ENCODE measurements around the gene TCEA3. TPM values are rescaled to one million over a fixed set of nuclear protein-coding genes. Genes with fewer than 3 reads are reported as not detected.

The TCEA3 gene
- polyA plus RNA-seq, 3 donors = 0.26 to 0.52 TPM; not detected in 1

- no peak overlapping the region for H3K27ac Mint-ChIP-seq
- H3K9me3 Mint-ChIP-seq = no peaks in the 10 kb centered on the region
- H3K9ac ChIP-seq (ENCODE audit: insufficient read depth, low read length, poor library complexity, severe bottlenecking) = no peak overlapping the region
- no peak for DNase-seq
- peaks cover 23% of the 10 kb centered on the region for H3K4me1 Mint-ChIP-seq
- H2AFZ ChIP-seq (ENCODE audit: insufficient read depth, low read depth, low read length, poor library complexity, severe bottlenecking) = no peak overlapping the region
- peaks cover 21 to 22% of the 10 kb centered on the region in 2 donors for H3K4me1 ChIP-seq (ENCODE audit: control insufficient read depth in 1 of 2, insufficient read depth in 2 of 2, low read length in 2 of 2)
- no peaks in the 10 kb centered on the region for H3K79me2 ChIP-seq (ENCODE audit: insufficient read depth, low read length)
- 93% methylated on average over 8 of the region's 8 CpGs for WGBS (ENCODE audit: insufficient coverage)
- H3K4me3 Mint-ChIP-seq = no peak overlapping the region
- H3K27me3 Mint-ChIP-seq (ENCODE audit: low read depth in 3 of 3) = peaks cover 1 to 5% (median 2%) of the 10 kb centered on the region in 3 donors
- no peaks in the 10 kb centered on the region for H4K20me1 ChIP-seq (ENCODE audit: insufficient read depth, low read length)
- intact Hi-C loops (cut with micrococcal nuclease) = no loop called here
- H3K36me3 ChIP-seq (replicated peaks in 1 of 2; ENCODE audit: control insufficient read depth in 1 of 2, insufficient read depth in 2 of 2, low read length in 2 of 2) = no peaks in the 10 kb centered on the region
- H3K27me3 ChIP-seq (ENCODE audit: control insufficient read depth in 2 of 2, insufficient read depth in 2 of 2, low read length in 2 of 2) = no peaks in the 10 kb centered on the region
- no peaks in the 10 kb centered on the region for H3K9me3 ChIP-seq (replicated peaks in 1 of 2; ENCODE audit: control insufficient read depth in 1 of 2, insufficient read depth in 1 of 2, low read length in 2 of 2)
- no peaks in the 10 kb centered on the region for H3K36me3 Mint-ChIP-seq
- H3K4me2 ChIP-seq (replicated peaks; ENCODE audit: extremely low read depth, low read length, poor library complexity, severe bottlenecking) = no peak overlapping the region
- no peak overlapping the region for H3K27ac ChIP-seq (ENCODE audit: low read depth in 1 of 2, low read length in 2 of 2)
- TF ChIP-seq CTCF (IDR thresholded peaks at IDR 0.05) = no peak
- H3K4me3 ChIP-seq (replicated peaks in 1 of 3; ENCODE audit: low read depth in 2 of 3, low read length in 3 of 3) = no peak overlapping the region
Measured at GRCh38 chr1:23407016-23407630, 17.4 kb downstream of the TCEA3 start.

- WGBS (ENCODE audit: insufficient coverage) = 100% methylated on average over 3 of the region's 3 CpGs
- Histone ChIP-seq H4K20me1 (ENCODE audit: insufficient read depth, low read length) (no peaks in the 10 kb centered on the region), H3K9me3 (replicated peaks in 1 of 2; ENCODE audit: control insufficient read depth in 1 of 2, insufficient read depth in 1 of 2, low read length in 2 of 2) (no peaks in the 10 kb centered on the region), H3K4me3 (replicated peaks in 1 of 3; ENCODE audit: low read depth in 2 of 3, low read length in 3 of 3) (no peak overlapping the region), H3K4me2 (replicated peaks; ENCODE audit: extremely low read depth, low read length, poor library complexity, severe bottlenecking) (no peak overlapping the region), H3K9ac (ENCODE audit: insufficient read depth, low read length, poor library complexity, severe bottlenecking) (no peak overlapping the region), H3K27ac (ENCODE audit: low read depth in 1 of 2, low read length in 2 of 2) (no peak overlapping the region), H3K36me3 (replicated peaks in 1 of 2; ENCODE audit: control insufficient read depth in 1 of 2, insufficient read depth in 2 of 2, low read length in 2 of 2) (no peaks in the 10 kb centered on the region), H3K27me3 (ENCODE audit: control insufficient read depth in 2 of 2, insufficient read depth in 2 of 2, low read length in 2 of 2) (no peaks in the 10 kb centered on the region), H3K4me1 (ENCODE audit: control insufficient read depth in 1 of 2, insufficient read depth in 2 of 2, low read length in 2 of 2) (peaks cover 29 to 32% of the 10 kb centered on the region in 2 donors), H3K79me2 (ENCODE audit: insufficient read depth, low read length) (no peaks in the 10 kb centered on the region), H2AFZ (ENCODE audit: insufficient read depth, low read depth, low read length, poor library complexity, severe bottlenecking) (no peak overlapping the region)
- H3K27me3 Mint-ChIP-seq (ENCODE audit: low read depth in 3 of 3) = peaks cover 1 to 3% (median 1%) of the 10 kb centered on the region in 3 donors
- no peak for DNase-seq
- no peak for TF ChIP-seq CTCF (IDR thresholded peaks at IDR 0.05)
- H3K4me3 Mint-ChIP-seq = no peak overlapping the region
- H3K9me3 Mint-ChIP-seq = no peaks in the 10 kb centered on the region
- H3K36me3 Mint-ChIP-seq = no peaks in the 10 kb centered on the region
- peaks cover 35% of the 10 kb centered on the region for H3K4me1 Mint-ChIP-seq
- intact Hi-C loops (cut with micrococcal nuclease) = no loop called here
- H3K27ac Mint-ChIP-seq = no peak overlapping the region
Measured at GRCh38 chr1:23405946-23406345, 18.6 kb downstream of the TCEA3 start.

Data from CD14-positive monocyte (primary cell).